ENCODE results near the gene DLK2. TPM values are rescaled to one million over a fixed set of nuclear protein-coding genes. Genes with fewer than 3 reads are reported as not detected.

Gene DLK2
- total RNA-seq, 1 experiment from 2014 or later, result 1.4 TPM

DNA sequence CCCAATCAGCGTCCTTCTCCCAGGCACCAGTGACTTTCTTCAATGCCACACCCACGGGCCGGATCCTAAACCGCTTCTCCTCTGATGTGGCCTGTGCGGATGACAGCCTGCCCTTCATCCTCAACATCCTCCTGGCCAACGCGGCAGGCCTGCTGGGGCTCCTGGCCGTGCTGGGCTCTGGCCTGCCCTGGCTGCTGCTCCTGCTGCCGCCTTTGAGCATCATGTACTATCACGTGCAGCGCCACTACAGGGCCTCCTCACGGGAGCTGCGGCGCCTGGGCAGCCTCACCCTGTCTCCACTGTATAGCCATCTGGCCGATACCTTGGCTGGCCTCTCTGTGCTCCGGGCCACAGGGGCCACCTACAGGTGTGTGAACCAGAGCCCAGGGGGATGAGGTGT, 9.8 kb downstream of the DLK2 start:
- Histone ChIP-seq H3K9me3 (ENCODE audit: low read length) (no peaks in the 10 kb centered on the region), H3K9me2 (replicated peaks; ENCODE audit: low read length) (no peaks in the 10 kb centered on the region), H3F3A (ENCODE audit: low read length, unreplicated experiment) (no peaks in the 10 kb centered on the region), H3K9ac (ENCODE audit: low read length) (no peak overlapping the region), H3K27me3 (ENCODE audit: low read length) (no peaks in the 10 kb centered on the region), H3K36me3 (ENCODE audit: low read depth, low read length) (peaks cover 9% of the 10 kb centered on the region; the same call in 1 of the 2 replicates), H3K4me3 (ENCODE audit: low read length) (no peak overlapping the region), H2AFZ (ENCODE audit: low read length) (no peak overlapping the region), H3K79me2 (ENCODE audit: low read length) (no peaks in the 10 kb centered on the region), H3K27ac (ENCODE audit: low read length) (no peak overlapping the region), H3K4me2 (ENCODE audit: low read length) (no peak overlapping the region), H4K20me1 (ENCODE audit: low read length) (no peaks in the 10 kb centered on the region), H3K4me1 (ENCODE audit: insufficient read depth, low read length) (no peaks in the 10 kb centered on the region)
- no peak for TF ChIP-seq EZH2phosphoT487 (IDR thresholded peaks at IDR 0.05; ENCODE audit: borderline replicate concordance, low read length)
- TF ChIP-seq, protein P1, sequence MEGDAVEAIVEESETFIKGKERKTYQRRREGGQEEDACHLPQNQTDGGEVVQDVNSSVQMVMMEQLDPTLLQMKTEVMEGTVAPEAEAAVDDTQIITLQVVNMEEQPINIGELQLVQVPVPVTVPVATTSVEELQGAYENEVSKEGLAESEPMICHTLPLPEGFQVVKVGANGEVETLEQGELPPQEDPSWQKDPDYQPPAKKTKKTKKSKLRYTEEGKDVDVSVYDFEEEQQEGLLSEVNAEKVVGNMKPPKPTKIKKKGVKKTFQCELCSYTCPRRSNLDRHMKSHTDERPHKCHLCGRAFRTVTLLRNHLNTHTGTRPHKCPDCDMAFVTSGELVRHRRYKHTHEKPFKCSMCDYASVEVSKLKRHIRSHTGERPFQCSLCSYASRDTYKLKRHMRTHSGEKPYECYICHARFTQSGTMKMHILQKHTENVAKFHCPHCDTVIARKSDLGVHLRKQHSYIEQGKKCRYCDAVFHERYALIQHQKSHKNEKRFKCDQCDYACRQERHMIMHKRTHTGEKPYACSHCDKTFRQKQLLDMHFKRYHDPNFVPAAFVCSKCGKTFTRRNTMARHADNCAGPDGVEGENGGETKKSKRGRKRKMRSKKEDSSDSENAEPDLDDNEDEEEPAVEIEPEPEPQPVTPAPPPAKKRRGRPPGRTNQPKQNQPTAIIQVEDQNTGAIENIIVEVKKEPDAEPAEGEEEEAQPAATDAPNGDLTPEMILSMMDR (conservative IDR thresholded peaks at IDR 0.05; ENCODE audit: low read depth, low read length), result no peak
- POLR2A ChIA-PET (ENCODE audit: unreplicated experiment), result no interaction called here
- BruUV-seq (replicated peaks), result no TSS peak
- DNase-seq (no peak), ATAC-seq (no peak)
- CTCF ChIA-PET, result no interaction called here
- intact Hi-C loops (cut with micrococcal nuclease), result no loop called here

DNA sequence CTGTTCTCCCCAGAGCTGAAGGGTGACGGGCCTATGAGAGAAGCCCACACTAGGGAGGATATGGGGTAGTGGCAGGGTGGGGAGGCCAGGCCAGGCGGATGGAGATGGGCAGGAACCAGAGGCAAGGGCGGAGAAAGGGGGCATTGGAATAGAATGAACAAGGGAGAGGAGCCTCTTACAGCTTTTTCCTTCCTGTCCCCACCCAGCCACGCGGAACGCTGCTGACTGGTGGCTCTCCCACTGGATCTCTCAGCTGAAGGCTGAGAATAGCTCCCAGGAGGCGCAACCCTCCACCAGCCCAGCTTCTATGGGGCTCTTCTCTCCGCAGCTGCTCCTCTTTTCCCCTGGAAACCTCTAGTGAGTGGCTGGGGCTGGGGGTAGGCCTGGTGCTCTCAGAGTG, 10.8 kb downstream of the DLK2 start:
- POLR2A ChIA-PET (ENCODE audit: unreplicated experiment), result no interaction called here

GRCh38 chr6:43444036-43444435, 11.3 kb downstream of the DLK2 start:
- Histone ChIP-seq H4K20me1 (ENCODE audit: low read length) (no peaks in the 10 kb centered on the region), H3F3A (ENCODE audit: low read length, unreplicated experiment) (no peaks in the 10 kb centered on the region), H3K4me3 (ENCODE audit: low read length) (no peak overlapping the region), H3K4me2 (ENCODE audit: low read length) (no peak overlapping the region), H3K9ac (ENCODE audit: low read length) (no peak overlapping the region), H2AFZ (ENCODE audit: low read length) (no peak overlapping the region), H3K27me3 (ENCODE audit: low read length) (no peaks in the 10 kb centered on the region), H3K9me3 (ENCODE audit: low read length) (no peaks in the 10 kb centered on the region), H3K9me2 (replicated peaks; ENCODE audit: low read length) (no peaks in the 10 kb centered on the region), H3K36me3 (ENCODE audit: low read depth, low read length) (peaks cover 9% of the 10 kb centered on the region; the same call in 1 of the 2 replicates), H3K79me2 (ENCODE audit: low read length) (no peaks in the 10 kb centered on the region), H3K27ac (ENCODE audit: low read length) (no peak overlapping the region), H3K4me1 (ENCODE audit: insufficient read depth, low read length) (no peaks in the 10 kb centered on the region)
- ChIA-PET CTCF (no interaction called here), POLR2A (ENCODE audit: unreplicated experiment) (no interaction called here)
- TF ChIP-seq, protein P1 (conservative IDR thresholded peaks at IDR 0.05; ENCODE audit: low read depth, low read length), result no peak
- TF ChIP-seq EZH2 (IDR thresholded peaks at IDR 0.05; ENCODE audit: low read length, unreplicated experiment), result no peak
- no peak for TF ChIP-seq EZH2phosphoT487 (IDR thresholded peaks at IDR 0.05; ENCODE audit: borderline replicate concordance, low read length)
- BruUV-seq (replicated peaks), result no TSS peak
- intact Hi-C loops (cut with micrococcal nuclease), result no loop called here
- ATAC-seq (no peak), DNase-seq (no peak)

More for the DNA sequence above, 10.8 kb downstream of the DLK2 start:
- no peaks in the 10 kb centered on the region for H3K79me2 ChIP-seq (ENCODE audit: low read length)
- CTCF ChIA-PET, result no interaction called here
- no peaks in the 10 kb centered on the region for H3K9me2 ChIP-seq (replicated peaks; ENCODE audit: low read length)
- H2AFZ ChIP-seq (ENCODE audit: low read length), result no peak overlapping the region
- H3K4me2 ChIP-seq (ENCODE audit: low read length), result no peak overlapping the region
- no peak overlapping the region for H3K27ac ChIP-seq (ENCODE audit: low read length)
- no TSS peak for BruUV-seq (replicated peaks)
- H3K4me3 ChIP-seq (ENCODE audit: low read length), result no peak overlapping the region
- TF ChIP-seq, protein P1 (conservative IDR thresholded peaks at IDR 0.05; ENCODE audit: low read depth, low read length), result no peak
- no peak for TF ChIP-seq EZH2 (IDR thresholded peaks at IDR 0.05; ENCODE audit: low read length, unreplicated experiment)
- TF ChIP-seq EZH2phosphoT487 (IDR thresholded peaks at IDR 0.05; ENCODE audit: borderline replicate concordance, low read length), result no peak
- no peaks in the 10 kb centered on the region for H4K20me1 ChIP-seq (ENCODE audit: low read length)
- H3K36me3 ChIP-seq (ENCODE audit: low read depth, low read length), result peaks cover 9% of the 10 kb centered on the region; the same call in 1 of the 2 replicates
- DNase-seq (no peak), ATAC-seq (no peak)
- H3F3A ChIP-seq (ENCODE audit: low read length, unreplicated experiment), result no peaks in the 10 kb centered on the region
- H3K27me3 ChIP-seq (ENCODE audit: low read length), result no peaks in the 10 kb centered on the region
- H3K9ac ChIP-seq (ENCODE audit: low read length), result no peak overlapping the region
- intact Hi-C loops (cut with micrococcal nuclease), result no loop called here
- H3K4me1 ChIP-seq (ENCODE audit: insufficient read depth, low read length), result no peaks in the 10 kb centered on the region
- no peaks in the 10 kb centered on the region for H3K9me3 ChIP-seq (ENCODE audit: low read length)

Data from PC-3 (cell line).